NCI-H128 (cell line): ENCODE data around the gene ELP4.
"Not testable (repeated sequence)": the region's sequence is repeated elsewhere in the genome, so short reads cannot be mapped to it uniquely, and the experiment has no call there.

Source experiments
- DNase-seq: peaks from one replicate; lab custom pipeline; 2025; ENCODE audit not compliant: unreplicated experiment; lab: John Stamatoyannopoulos, UW

ELP4 gene

GRCh38 chr11:31535479-31535878 is 25.9 kb downstream of the ELP4 start:
- no peak for DNase-seq

- no peak for DNase-seq
Measured at GRCh38 chr11:31542862-31543261, 33.3 kb downstream of the ELP4 start.

- no peak for DNase-seq
Measured at GRCh38 chr11:31555938-31556337, 46.4 kb downstream of the ELP4 start.

- no peak for DNase-seq
Measured at GRCh38 chr11:31558001-31558400, 48.4 kb downstream of the ELP4 start.

- DNase-seq = no peak
Measured at GRCh38 chr11:31560842-31561476, 51.4 kb downstream of the ELP4 start.

- not testable (repeated sequence) for DNase-seq
Measured at GRCh38 chr11:31564517-31564916, 55.0 kb downstream of the ELP4 start.

- DNase-seq = not testable (repeated sequence)
Measured at GRCh38 chr11:31574133-31574532, 64.6 kb downstream of the ELP4 start.

- DNase-seq = not testable (repeated sequence)
Measured at GRCh38 chr11:31575764-31576163, 66.2 kb downstream of the ELP4 start.

- not testable (repeated sequence) for DNase-seq
Measured at GRCh38 chr11:31579412-31579811, 69.8 kb downstream of the ELP4 start.

- DNase-seq = no peak
Measured at GRCh38 chr11:31582697-31583096, 73.1 kb downstream of the ELP4 start.

GRCh38 chr11:31598454-31598853 is 88.9 kb downstream of the ELP4 start:
- DNase-seq = no peak

- no peak for DNase-seq
Measured at GRCh38 chr11:31601635-31602282, 92.2 kb downstream of the ELP4 start.

GRCh38 chr11:31606893-31607292 is 97.3 kb downstream of the ELP4 start:
- DNase-seq = no peak

GRCh38 chr11:31607914-31608313 is 98.3 kb downstream of the ELP4 start:
- DNase-seq = no peak

GRCh38 chr11:31608995-31609394 is 99.4 kb downstream of the ELP4 start:
- no peak for DNase-seq

- DNase-seq = no peak
Measured at GRCh38 chr11:31610544-31610943, 101.0 kb downstream of the ELP4 start.

GRCh38 chr11:31617246-31617645 is 107.7 kb downstream of the ELP4 start:
- DNase-seq = no peak

GRCh38 chr11:31619980-31620379 is 110.4 kb downstream of the ELP4 start:
- DNase-seq = no peak

GRCh38 chr11:31620434-31620833 is 110.9 kb downstream of the ELP4 start:
- DNase-seq = no peak

GRCh38 chr11:31625868-31626267 is 116.3 kb downstream of the ELP4 start:
- no peak for DNase-seq

GRCh38 chr11:31628111-31628510 is 118.5 kb downstream of the ELP4 start:
- DNase-seq = no peak

- DNase-seq = no peak
Measured at GRCh38 chr11:31636983-31637382, 127.4 kb downstream of the ELP4 start.

- no peak for DNase-seq
Measured at GRCh38 chr11:31640611-31641010, 131.0 kb downstream of the ELP4 start.
